ENCODE measurements around the gene SH3RF2. TPM values are rescaled to one million over a fixed set of nuclear protein-coding genes. Genes with fewer than 3 reads are reported as not detected.
"Not testable (repeated sequence)": the region's sequence is repeated elsewhere in the genome, so short reads cannot be mapped to it uniquely, and the experiment has no call there.

SH3RF2 gene
- total RNA-seq, 6 donors from 2014 or later, result 9.2 to 19.3 (median 14.3) TPM

GRCh38 chr5:145958436-145958835 lies 22.1 kb downstream of the SH3RF2 start:
- Histone ChIP-seq H3K9me3 (no peaks in the 10 kb centered on the region), H3K36me3 (no peaks in the 10 kb centered on the region), H3K27ac (no peak overlapping the region), H3K4me1 (no peaks in the 10 kb centered on the region), H3K27me3 (no peaks in the 10 kb centered on the region), H3K4me3 (no peak overlapping the region)
- 88 to 90% methylated on average over 6 of the region's 6 CpGs for WGBS, 2 donors
- TF ChIP-seq EP300 (IDR thresholded peaks at IDR 0.05), result no peak
- no peak for TF ChIP-seq POLR2AphosphoS5 (IDR thresholded peaks at IDR 0.05)
- no peak for TF ChIP-seq CTCF (IDR thresholded peaks at IDR 0.05)
- TF ChIP-seq POLR2A (IDR thresholded peaks at IDR 0.05), result no peak
- ATAC-seq (ENCODE audit: low FRiP score in 2 of 2) (no peak), DNase-seq (no peak)

DNA sequence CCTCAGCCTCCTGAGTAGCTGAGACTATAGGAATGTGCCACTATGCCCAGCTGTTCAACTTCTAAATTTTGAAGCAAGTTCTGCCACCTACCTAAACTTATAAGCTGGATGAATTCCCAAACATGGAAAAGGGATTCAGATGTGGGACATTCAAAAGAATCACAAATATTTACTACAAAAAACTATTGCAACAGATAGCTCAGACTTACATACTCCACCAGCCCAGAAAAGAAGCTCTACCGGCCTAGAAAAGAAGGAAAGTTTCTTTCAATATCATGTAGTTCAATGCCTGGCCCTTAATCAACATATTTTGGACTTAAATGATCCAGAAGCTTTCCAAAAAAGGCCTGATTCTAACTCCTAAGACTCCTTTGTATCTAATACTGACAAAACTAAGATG lies 23.8 kb downstream of the SH3RF2 start:
- no peak for ATAC-seq (ENCODE audit: low FRiP score in 2 of 2)
- no peak overlapping the region for H3K27ac ChIP-seq
- H3K36me3 ChIP-seq, result no peaks in the 10 kb centered on the region
- H3K27me3 ChIP-seq, result no peaks in the 10 kb centered on the region
- WGBS, 2 donors, result 71 to 85% methylated on average over 1 of the region's 1 CpG
- TF ChIP-seq EP300 (IDR thresholded peaks at IDR 0.05) (no peak), POLR2AphosphoS5 (IDR thresholded peaks at IDR 0.05) (no peak), POLR2A (IDR thresholded peaks at IDR 0.05) (no peak), CTCF (IDR thresholded peaks at IDR 0.05) (no peak)
- no peak overlapping the region for H3K4me3 ChIP-seq
- no peak for DNase-seq
- no peaks in the 10 kb centered on the region for H3K9me3 ChIP-seq
- no peaks in the 10 kb centered on the region for H3K4me1 ChIP-seq

DNA sequence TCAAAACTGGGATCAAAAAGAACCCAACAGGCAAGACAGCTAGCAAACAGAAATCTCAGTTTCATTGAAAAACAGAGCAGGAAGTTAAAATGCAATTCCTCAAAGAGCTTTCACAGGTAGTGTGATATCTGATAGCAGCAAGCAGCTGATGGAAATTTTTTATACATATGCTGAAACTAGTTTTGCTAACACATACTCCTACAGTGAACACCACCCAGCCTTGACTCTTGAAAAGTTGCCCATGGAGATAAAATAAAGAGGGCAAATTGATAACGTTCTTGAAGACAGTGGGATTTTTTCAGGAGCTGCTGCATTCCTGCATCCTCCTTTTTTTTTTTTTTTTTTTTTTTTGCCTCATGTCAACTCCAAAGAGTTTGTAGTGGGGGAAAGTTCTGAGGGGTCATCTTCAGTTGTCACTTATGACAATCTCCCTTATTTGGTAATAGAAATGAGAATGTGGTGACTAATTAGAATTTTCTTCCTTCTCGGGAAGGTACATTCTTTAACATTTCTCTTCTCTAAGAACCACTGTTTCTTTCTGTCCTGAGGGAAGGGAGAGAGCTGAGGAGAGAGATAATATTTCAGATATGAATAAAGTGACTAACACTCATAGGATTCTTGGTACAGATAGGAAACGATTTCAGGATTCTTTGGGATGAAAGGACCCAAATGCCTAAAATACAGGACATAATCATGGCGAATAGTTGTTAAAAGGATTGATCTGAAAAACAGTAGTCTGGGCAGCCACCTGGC lies 24.6 kb downstream of the SH3RF2 start:
- TF ChIP-seq CTCF (IDR thresholded peaks at IDR 0.05), result no peak
- no peak for TF ChIP-seq POLR2A (IDR thresholded peaks at IDR 0.05)
- TF ChIP-seq EP300 (IDR thresholded peaks at IDR 0.05), result no peak
- no peak for TF ChIP-seq POLR2AphosphoS5 (IDR thresholded peaks at IDR 0.05)
- Histone ChIP-seq H3K27me3 (no peaks in the 10 kb centered on the region), H3K27ac (no peak overlapping the region), H3K36me3 (no peaks in the 10 kb centered on the region), H3K4me1 (no peaks in the 10 kb centered on the region), H3K4me3 (no peak overlapping the region), H3K9me3 (no peaks in the 10 kb centered on the region)
- ATAC-seq (ENCODE audit: low FRiP score in 2 of 2) (no peak), DNase-seq (no peak)
- 60 to 64% methylated on average over 4 of the region's 4 CpGs for WGBS, 2 donors

- TF ChIP-seq POLR2A (IDR thresholded peaks at IDR 0.05), result no peak
- TF ChIP-seq POLR2AphosphoS5 (IDR thresholded peaks at IDR 0.05), result no peak
- no peak for TF ChIP-seq CTCF (IDR thresholded peaks at IDR 0.05)
- TF ChIP-seq EP300 (IDR thresholded peaks at IDR 0.05), result no peak
- no peak overlapping the region for H3K27ac ChIP-seq
- no peaks in the 10 kb centered on the region for H3K9me3 ChIP-seq
- ATAC-seq (ENCODE audit: low FRiP score in 2 of 2) (no peak), DNase-seq (no peak)
- no peaks in the 10 kb centered on the region for H3K27me3 ChIP-seq
- no peak overlapping the region for H3K4me3 ChIP-seq
- H3K4me1 ChIP-seq, result no peaks in the 10 kb centered on the region
- WGBS, 2 donors, result 85 to 90% methylated on average over 2 of the region's 2 CpGs
- H3K36me3 ChIP-seq, result no peaks in the 10 kb centered on the region
Measured at GRCh38 chr5:145962001-145962400, 25.6 kb downstream of the SH3RF2 start.

- H3K27ac ChIP-seq; H3K4me3 ChIP-seq; H3K9me3 ChIP-seq; H3K27me3 ChIP-seq; H3K4me1 ChIP-seq; H3K36me3 ChIP-seq; DNase-seq; ATAC-seq (ENCODE audit: low FRiP score in 2 of 2): not testable (repeated sequence)
- 96 to 98% methylated on average over 9 of the region's 9 CpGs for WGBS, 2 donors
Measured at GRCh38 chr5:145964008-145964407, 27.6 kb downstream of the SH3RF2 start.

Measured in upper lobe of left lung (tissue), 6 donors.